Measurements from ENCODE around the gene POU2F1.

The POU2F1 gene

DNA sequence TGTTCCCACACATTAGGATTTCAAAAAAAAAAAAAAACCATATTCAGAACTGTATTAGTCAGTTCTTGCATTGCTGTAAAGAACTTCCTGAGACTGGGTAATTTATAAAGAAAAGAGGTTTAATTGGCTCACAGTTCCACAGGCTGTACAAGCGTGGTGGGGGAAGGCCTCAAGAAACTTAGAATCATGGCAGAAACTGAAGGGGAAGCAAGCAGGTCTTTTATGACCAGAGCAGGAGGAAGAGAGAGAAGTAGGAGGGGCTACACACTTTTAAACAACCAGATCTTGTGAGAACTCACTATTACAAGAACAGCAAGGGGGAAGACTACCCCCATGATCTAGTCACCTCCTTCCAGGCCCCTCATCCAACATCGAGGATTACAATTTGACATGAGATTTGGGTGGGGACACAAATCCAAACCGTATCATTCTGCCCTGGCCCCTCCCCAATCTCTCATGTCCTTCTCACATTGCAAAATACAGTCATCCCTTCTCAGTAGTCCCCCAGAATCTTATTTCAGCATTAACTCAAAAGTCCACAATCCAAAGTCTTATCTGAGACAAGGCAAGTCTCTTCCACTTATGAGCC lies 51.8 kb downstream of the POU2F1 start:
- DNase-seq (ENCODE audit: low read depth in 3 of 3) = no peak

DNA sequence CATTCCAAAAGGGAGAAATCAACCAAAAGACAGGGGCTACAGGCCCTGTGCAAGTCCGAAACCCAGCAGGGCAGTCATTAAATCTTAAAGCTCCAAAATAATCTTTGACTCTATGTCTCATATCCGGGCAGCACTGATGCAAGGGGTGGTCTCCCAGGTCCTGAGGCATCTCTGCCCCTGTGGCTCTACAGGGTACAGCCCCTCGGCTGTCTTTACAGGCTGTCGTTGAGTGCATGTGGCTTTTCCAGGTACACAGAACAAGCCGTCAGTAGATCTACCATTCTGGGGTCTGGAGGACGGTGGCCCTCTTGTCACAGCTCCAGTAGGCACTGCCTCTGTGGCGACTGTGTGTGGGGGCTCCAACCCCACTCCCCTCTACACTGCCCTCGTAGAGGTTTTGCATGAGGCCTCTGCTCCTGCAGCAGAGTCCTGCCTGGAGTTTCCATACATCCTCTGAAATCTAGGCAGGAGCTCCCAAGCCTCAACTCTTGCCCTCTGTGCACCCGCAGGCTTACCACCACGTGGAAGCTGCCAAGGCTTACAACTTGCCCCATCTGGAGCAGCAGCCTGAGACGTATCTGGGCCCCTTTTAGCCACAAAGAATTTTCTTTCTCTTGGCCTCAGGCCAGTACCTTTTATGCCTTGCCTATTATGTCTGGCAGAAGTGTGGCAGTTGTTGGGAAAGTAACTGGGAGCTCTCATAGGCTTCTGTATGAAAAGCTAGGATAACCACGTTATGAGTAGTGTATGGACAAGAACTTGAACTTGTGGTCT lies 52.5 kb downstream of the POU2F1 start:
- DNase-seq (ENCODE audit: low read depth in 3 of 3) = no peak

DNA sequence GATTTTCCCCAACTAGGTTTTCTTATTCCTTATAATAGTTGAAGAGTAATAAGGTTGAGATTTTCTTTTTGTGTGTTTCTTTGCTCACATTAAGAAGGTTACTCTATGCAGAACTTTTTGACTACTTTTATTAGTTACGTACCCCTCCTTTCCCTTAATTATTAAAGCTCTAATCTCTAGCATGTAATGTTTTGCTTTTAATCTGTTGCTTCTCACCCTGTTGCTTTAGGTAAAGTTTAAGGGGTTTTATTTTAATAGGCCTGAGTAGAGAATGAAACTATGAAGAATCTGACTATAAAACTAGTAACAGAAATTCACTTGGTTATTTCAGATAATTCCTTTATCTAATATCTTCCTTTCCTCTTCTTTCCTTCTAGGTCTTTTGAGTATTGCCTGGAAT lies 53.4 kb downstream of the POU2F1 start:
- no peak for DNase-seq (ENCODE audit: low read depth in 3 of 3)

DNA sequence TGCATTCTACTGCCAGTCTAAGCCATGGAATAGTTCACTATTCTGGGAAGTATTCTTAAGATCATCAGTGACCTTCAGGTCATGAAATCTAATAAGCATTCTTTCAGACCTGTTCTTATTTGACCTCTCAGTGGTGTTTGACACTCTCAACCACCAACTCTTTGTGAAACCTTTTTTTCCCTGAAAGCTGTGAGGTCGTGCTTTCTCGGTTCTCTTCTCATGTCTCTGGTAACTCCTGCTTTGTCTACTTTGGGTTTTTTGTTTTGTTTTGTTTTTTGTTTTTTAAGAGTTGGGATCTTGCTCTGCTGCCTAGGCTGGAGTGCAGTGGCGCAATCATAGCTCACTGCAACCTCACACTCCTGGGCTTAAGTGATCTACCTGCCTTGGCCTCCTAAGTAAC lies 56.3 kb downstream of the POU2F1 start:
- DNase-seq (ENCODE audit: low read depth in 3 of 3) = no peak

DNA sequence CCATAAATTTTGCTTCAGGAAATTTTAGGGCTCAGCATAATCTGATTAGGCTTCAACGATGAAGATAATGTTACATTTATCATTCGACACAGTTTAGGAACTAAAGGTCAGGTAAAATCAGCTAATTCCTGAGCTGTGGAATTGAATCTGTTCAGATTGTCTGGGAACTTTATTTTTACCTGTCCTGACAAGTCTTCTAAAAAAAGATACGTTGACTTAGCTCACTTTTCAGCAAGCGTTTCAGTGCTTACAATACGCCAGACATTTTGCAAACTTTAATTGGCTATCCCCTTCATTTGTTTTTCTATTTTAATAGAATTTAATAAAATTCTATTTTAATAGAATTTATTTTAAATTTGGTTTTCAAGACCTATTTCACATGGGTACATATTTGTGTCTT lies 57.8 kb downstream of the POU2F1 start:
- no peak for DNase-seq (ENCODE audit: low read depth in 3 of 3)

GRCh38 chr1:167280912-167281311 lies 60.2 kb downstream of the POU2F1 start:
- DNase-seq (ENCODE audit: low read depth in 3 of 3) = no peak

GRCh38 chr1:167288390-167289074 lies 67.8 kb downstream of the POU2F1 start:
- no peak for DNase-seq (ENCODE audit: low read depth in 3 of 3)

DNA sequence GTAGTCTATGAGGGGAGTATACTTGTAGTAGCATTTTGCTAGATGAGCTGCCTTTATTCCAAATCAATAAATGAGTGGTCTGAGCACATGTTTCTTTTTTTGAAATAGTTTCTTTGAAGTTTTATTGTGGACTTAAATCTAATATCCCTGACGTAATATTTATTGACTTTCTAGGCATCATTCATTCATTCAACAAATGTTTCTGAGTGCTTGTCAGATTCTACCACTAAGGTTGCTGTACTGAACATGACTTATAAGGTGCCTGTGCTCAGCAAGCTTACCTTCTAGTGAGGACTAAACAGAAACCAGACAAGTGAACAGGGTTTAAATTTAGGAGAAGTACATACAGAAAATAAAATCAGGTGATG lies 68.4 kb downstream of the POU2F1 start:
- DNase-seq (ENCODE audit: low read depth in 3 of 3) = no peak

DNA sequence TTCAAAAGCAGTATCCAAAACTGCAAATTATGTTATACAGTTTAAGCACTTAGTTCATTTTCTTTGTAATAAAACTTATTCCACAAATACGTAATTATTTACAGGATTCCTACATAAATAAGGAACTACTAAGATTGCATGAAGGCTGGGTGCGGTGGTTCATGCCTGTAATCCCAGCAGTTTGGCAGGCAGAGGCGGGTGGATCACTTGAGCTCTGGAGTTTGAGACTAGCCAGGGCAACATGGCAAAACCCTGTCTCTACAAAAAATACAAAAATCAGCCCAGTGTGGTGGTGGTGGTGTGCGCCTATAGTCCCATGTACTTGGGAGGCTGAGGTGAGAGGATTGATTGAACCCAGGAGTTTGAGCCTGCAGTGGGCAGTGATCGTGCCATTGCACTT lies 69.3 kb downstream of the POU2F1 start:
- no peak for DNase-seq (ENCODE audit: low read depth in 3 of 3)

DNA sequence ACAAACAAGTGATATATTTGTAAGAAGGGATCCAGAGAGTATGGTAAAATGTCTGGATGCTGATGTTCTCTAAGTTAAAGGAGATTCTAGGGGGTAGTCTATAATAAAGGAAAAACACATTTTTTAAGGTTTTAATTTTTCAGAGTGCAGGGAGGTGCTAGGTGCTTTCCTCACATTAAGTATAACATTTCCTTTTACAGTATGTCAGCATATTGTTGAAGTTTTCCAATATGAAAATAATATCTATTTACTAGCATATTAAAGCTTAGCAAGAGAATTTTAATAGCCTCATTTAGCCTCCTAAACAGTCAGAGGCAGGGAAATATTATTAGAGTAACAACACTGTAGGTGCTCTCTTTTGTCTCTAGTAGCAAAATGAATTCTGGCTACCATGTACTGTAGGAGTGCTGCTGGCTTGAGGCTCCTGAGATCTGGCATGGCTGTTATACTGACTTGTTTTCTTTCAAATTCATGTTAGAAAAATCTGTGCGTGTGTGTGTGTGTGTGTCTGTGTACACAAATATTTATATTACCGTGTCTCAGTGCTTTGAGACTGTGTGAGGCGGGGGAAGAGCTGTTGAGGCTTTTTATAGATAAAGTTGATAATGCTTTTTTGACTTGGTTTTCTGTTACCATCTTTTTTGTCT lies 71.0 kb downstream of the POU2F1 start:
- no peak for DNase-seq (ENCODE audit: low read depth in 3 of 3)

DNA sequence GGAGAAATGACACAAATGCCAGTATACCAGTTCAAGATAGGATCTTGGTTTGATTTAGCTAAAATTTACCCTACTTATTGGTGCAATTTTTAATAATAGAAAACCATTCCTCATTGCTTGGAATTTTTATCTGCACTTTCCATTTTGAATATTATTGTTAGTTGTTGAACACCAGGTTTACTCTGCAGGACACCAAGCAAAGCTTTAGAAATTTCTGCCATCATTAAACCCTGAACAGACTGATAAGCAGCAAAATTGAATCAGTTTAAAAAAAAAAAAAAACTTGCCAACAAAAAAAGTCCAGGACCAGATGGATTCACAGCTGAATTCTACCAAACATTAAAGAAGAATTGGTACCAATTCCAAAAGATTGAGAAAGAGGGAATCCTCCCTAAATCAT lies 71.5 kb downstream of the POU2F1 start:
- no peak for DNase-seq (ENCODE audit: low read depth in 3 of 3)

DNA sequence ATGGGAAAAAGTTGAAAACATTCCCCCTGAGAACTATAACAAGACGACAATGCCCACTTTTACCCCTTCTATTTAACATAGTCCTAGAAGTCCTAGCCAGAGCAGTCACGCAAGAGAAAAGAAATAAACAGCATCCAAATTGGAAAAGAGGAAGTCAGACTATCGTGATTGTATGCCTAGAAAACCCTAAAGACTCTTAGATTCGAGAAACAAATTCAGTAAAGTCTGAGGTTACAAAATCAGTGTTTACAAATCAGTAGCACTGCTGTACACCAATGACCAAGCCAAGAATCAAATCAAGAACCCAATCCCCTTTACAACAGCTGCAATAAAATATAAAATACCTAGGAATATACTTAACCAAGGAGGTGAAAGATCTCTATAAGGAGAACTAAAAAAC lies 72.4 kb downstream of the POU2F1 start:
- DNase-seq (ENCODE audit: low read depth in 3 of 3) = no peak

GRCh38 chr1:167294528-167294927 lies 73.8 kb downstream of the POU2F1 start:
- no peak for DNase-seq (ENCODE audit: low read depth in 3 of 3)

DNA sequence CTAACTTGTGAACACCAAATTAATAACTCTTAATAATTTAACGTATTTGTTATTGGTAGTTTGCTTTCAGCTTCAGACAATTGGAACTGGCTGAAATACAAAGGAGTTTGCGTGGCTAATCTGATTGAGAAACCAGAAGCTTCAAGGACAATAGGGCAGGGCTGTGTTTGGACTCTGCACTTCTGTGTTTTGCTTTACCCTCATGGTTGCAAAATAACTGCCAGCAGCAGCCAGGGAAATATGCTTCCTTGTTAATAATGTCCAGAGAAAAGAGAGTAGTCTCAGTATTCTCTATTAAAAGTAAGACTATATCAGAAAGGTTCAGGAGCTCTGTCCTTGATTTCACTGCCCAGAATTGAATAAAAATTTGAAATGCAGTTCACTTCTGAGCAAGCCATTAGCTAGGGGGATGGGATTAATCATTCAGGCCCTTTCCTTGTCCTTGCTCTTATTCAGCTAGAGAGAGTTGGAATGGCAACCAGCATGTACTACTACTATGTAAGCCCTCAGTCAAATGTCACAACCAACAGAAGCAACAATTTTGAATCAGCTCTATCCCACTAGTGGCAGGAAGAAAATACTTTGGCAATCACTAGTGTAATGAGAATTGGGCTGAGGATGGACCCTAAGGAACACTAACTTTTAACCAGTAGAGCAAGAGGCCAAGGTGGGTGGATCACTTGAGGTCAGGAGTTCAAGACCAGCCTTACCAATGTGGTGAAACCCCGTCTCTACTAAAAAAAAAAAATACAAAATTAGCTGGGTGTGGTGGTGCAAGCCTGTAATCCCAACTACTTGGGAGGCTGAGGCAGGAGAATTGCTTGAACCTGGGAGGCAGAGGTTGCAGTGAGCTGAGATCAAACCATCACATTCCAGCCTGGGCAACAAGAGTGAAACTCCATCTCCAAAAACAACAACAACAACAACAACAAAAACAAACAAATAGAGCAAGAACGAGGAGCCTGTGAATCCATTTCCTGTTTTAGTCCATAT lies 76.8 kb downstream of the POU2F1 start:
- DNase-seq (ENCODE audit: low read depth in 3 of 3) = no peak

- no peak for DNase-seq (ENCODE audit: low read depth in 3 of 3)
Measured at GRCh38 chr1:167298325-167298724, 77.6 kb downstream of the POU2F1 start.

GRCh38 chr1:167301355-167301754 lies 80.7 kb downstream of the POU2F1 start:
- no peak for DNase-seq (ENCODE audit: low read depth in 3 of 3)

GRCh38 chr1:167304165-167304564 lies 83.5 kb downstream of the POU2F1 start:
- DNase-seq (ENCODE audit: low read depth in 3 of 3) = no peak

DNA sequence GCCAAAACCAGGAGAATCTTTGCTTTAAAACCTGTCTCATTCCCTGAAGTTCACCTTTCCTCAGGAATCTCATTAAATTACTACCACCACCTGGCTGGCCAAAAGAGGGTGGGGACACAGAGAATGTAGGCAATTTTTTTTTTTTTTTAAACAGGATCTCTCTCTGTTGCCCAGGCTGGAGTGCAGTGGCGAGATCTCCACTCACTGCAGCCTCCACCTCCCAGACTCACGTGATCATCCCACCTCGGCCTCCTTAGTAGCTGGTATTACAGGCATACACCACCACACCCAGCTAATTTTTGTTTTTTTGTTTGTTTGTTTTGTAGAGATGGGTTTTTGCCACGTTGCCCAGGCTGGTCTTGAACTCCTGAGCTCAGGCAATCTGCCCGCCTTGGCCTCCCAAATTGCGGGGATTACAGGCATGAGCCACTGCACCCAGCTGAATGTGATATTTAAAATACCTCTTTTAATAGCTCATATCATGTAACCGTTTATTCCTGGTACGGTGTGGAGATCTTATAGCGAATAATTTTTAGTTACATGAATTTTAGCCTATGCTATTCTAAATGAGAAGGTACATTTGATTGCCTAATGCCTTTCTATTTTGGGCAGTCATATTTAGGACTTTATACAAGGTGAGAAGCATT lies 84.5 kb downstream of the POU2F1 start:
- no peak for DNase-seq (ENCODE audit: low read depth in 3 of 3)

- no peak for DNase-seq (ENCODE audit: low read depth in 3 of 3)
Measured at GRCh38 chr1:167305706-167306277, 85.1 kb downstream of the POU2F1 start.

DNA sequence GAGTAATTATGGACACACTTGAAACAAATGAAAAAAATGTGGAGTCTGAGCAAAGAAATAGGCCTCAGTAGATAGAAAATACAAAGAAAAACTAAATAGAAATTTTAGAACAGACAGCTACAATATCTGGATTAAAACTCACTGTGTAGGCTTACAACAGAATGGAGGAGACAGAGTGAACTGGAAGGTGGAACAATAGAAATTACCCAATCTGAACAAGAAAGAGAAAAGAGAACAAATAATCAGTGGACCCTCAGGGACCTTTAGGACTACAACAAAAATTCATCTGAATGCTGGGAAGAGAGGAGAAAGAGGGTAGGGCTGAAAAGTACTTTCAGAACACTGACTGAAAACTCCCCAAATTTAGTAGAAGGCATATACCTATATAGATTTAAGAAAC lies 90.0 kb downstream of the POU2F1 start:
- no peak for DNase-seq (ENCODE audit: low read depth in 3 of 3)

- no peak for DNase-seq (ENCODE audit: low read depth in 3 of 3)
Measured at GRCh38 chr1:167312871-167313270, 92.2 kb downstream of the POU2F1 start.

Data from stimulated activated CD4-positive, alpha-beta T cell treated with anti-CD3 and anti-CD28 coated beads, TNF-alpha, amount 100 ng/mL, for 4 hours (primary cell).